Measurements from ENCODE around the gene CD44. TPM values are rescaled to one million over a fixed set of nuclear protein-coding genes. Genes with fewer than 3 reads are reported as not detected.
"Not testable (repeated sequence)": the region's sequence is repeated elsewhere in the genome, so short reads cannot be mapped to it uniquely, and the experiment has no call there.

The CD44 gene
- total RNA-seq = 100 to 1,000 TPM; 354 to 638 (median 490) TPM
- total RNA-seq (2013) = 566 TPM

DNA sequence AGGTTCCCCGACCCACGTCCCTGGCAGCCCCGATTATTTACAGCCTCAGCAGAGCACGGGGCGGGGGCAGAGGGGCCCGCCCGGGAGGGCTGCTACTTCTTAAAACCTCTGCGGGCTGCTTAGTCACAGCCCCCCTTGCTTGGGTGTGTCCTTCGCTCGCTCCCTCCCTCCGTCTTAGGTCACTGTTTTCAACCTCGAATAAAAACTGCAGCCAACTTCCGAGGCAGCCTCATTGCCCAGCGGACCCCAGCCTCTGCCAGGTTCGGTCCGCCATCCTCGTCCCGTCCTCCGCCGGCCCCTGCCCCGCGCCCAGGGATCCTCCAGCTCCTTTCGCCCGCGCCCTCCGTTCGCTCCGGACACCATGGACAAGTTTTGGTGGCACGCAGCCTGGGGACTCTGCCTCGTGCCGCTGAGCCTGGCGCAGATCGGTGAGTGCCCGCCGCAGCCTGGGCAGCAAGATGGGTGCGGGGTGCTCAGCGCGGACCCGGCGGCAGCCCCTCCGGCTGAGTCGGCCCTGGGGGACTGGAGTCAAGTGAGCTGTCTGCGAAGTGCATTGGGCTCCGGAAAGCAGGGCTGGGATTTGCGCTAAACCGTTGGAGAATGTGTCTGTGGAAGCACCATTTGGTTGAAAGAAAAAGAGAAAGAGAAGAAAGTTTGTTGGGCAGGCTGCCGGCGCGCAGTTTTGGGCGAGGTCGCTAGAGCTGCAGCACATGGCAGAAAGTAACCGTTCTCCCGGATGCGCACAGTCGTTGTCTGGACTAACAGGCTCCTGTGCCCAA lies at the start of gene CD44:
TSS of gene CD44 (plus strand) at position 229 of the 779 bp plus-strand sequence. CDS start at position 362, 133 bp downstream.
- WGBS (ENCODE audit: insufficient coverage) = under 1% methylated on average over 55 of the region's 55 CpGs
- Mint-ChIP-seq H3K36me3 (no peaks in the 10 kb centered on the region), H3K4me1 (peaks cover 54 to 69% of the 10 kb centered on the region in 2 donors), H3K9me3 (no peaks in the 10 kb centered on the region), H3K27me3 (ENCODE audit: low read depth in 2 of 2) (peaks cover 0 to 3% of the 10 kb centered on the region in 2 donors), H3K27ac (peak within 1 kb of the TSS; percentile 55 to 88), H3K4me3 (peak within 1 kb of the TSS; percentile 97)
- intact Hi-C loops (cut with micrococcal nuclease) = no loop called here
- Histone ChIP-seq H3K4me1 (ENCODE audit: control insufficient read depth, insufficient read depth, low read length) (peaks cover 49% of the 10 kb centered on the region), H3K9me3 (ENCODE audit: control insufficient read depth, insufficient read depth, low read length) (no peaks in the 10 kb centered on the region), H3K27ac (ENCODE audit: low read length) (peak within 1 kb of the TSS; percentile 83), H3K36me3 (ENCODE audit: control insufficient read depth, insufficient read depth, low read length) (peaks cover 2% of the 10 kb centered on the region), H3K27me3 (ENCODE audit: control insufficient read depth, insufficient read depth, low read length) (no peaks in the 10 kb centered on the region), H3K4me3 (ENCODE audit: low read length) (peak within 1 kb of the TSS; percentile 90)
- TF ChIP-seq, protein P1, sequence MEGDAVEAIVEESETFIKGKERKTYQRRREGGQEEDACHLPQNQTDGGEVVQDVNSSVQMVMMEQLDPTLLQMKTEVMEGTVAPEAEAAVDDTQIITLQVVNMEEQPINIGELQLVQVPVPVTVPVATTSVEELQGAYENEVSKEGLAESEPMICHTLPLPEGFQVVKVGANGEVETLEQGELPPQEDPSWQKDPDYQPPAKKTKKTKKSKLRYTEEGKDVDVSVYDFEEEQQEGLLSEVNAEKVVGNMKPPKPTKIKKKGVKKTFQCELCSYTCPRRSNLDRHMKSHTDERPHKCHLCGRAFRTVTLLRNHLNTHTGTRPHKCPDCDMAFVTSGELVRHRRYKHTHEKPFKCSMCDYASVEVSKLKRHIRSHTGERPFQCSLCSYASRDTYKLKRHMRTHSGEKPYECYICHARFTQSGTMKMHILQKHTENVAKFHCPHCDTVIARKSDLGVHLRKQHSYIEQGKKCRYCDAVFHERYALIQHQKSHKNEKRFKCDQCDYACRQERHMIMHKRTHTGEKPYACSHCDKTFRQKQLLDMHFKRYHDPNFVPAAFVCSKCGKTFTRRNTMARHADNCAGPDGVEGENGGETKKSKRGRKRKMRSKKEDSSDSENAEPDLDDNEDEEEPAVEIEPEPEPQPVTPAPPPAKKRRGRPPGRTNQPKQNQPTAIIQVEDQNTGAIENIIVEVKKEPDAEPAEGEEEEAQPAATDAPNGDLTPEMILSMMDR (IDR thresholded peaks at IDR 0.05) = no peak
- peak; percentile 70 to 90 for DNase-seq
- peak; percentile 85 to 89 (median 88) for ATAC-seq

DNA sequence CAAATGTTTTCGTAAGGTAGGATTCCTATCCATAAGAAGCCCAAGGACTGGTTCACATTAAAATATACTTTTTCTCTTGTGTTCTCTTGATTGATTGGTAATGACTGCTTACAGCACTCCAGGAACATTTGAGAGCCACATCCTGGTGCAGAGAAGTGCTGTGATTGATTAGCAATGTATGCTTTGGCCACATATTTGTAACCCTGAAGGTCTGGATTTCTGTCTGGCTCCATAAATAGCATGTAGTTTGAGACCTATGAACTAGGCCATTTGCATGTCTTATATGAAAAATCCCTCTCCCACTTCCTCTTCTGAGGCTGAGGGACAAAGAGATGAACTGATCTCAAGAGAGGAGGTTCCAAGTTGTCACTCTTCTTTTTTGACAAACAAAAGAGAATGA lies 49.3 kb upstream of the CD44 start:
- Histone ChIP-seq H3K27ac (ENCODE audit: low read length) (no peak overlapping the region), H3K27me3 (ENCODE audit: control insufficient read depth, insufficient read depth, low read length) (no peaks in the 10 kb centered on the region), H3K9me3 (ENCODE audit: control insufficient read depth, insufficient read depth, low read length) (no peaks in the 10 kb centered on the region), H3K36me3 (ENCODE audit: control insufficient read depth, insufficient read depth, low read length) (no peaks in the 10 kb centered on the region), H3K4me1 (ENCODE audit: control insufficient read depth, insufficient read depth, low read length) (peaks cover 14% of the 10 kb centered on the region), H3K4me3 (ENCODE audit: low read length) (no peak overlapping the region)
- peaks cover 0 to 4% of the 10 kb centered on the region in 2 donors for H3K27me3 Mint-ChIP-seq (ENCODE audit: low read depth in 2 of 2)
- intact Hi-C loops (cut with micrococcal nuclease) = loop anchor here (10.0 kb wide), 1 partner anchor 435 kb away; no protein-coding TSS in a partner anchor
- H3K4me3 Mint-ChIP-seq = no peak overlapping the region
- DNase-seq (no peak), ATAC-seq (no peak)
- TF ChIP-seq, protein P1 (IDR thresholded peaks at IDR 0.05) = no peak
- H3K36me3 Mint-ChIP-seq = no peaks in the 10 kb centered on the region
- no peaks in the 10 kb centered on the region for H3K9me3 Mint-ChIP-seq
- no peak overlapping the region for H3K27ac Mint-ChIP-seq
- WGBS (ENCODE audit: insufficient coverage) = no CpG with 5 or more reads among the region's 1 CpG
- peaks cover 15 to 18% of the 10 kb centered on the region in 2 donors for H3K4me1 Mint-ChIP-seq

DNA sequence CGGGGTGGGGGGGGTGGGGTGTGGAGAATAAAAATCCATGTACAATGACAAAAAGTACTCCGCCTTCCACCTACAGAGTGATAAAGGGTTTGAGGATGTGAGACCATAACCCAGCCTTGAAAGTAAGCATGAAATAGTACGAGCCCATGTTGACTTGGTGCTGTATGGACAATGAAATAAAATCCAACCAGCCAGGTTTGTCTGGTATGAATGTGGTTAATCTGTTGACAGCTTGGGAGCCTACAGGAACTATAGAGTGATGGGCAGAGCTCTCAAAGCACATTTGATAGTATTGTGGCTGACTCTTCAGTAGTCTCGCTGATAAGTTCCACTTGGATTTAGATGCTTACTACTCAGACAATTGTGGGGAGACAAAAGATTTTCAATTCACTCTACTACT lies 48.8 kb upstream of the CD44 start:
- no peak overlapping the region for H3K27ac Mint-ChIP-seq
- intact Hi-C loops (cut with micrococcal nuclease) = no loop called here
- no peak overlapping the region for H3K27ac ChIP-seq (ENCODE audit: low read length)
- no peaks in the 10 kb centered on the region for H3K27me3 ChIP-seq (ENCODE audit: control insufficient read depth, insufficient read depth, low read length)
- TF ChIP-seq, protein P1 (IDR thresholded peaks at IDR 0.05) = no peak
- H3K4me1 Mint-ChIP-seq = peaks cover 15% of the 10 kb centered on the region in 2 donors
- H3K4me1 ChIP-seq (ENCODE audit: control insufficient read depth, insufficient read depth, low read length) = peaks cover 10% of the 10 kb centered on the region
- H3K36me3 Mint-ChIP-seq = no peaks in the 10 kb centered on the region
- peaks cover 0 to 4% of the 10 kb centered on the region in 2 donors for H3K27me3 Mint-ChIP-seq (ENCODE audit: low read depth in 2 of 2)
- H3K9me3 Mint-ChIP-seq = no peaks in the 10 kb centered on the region
- WGBS (ENCODE audit: insufficient coverage) = 90% methylated on average over 3 of the region's 4 CpGs
- DNase-seq (no peak), ATAC-seq (no peak)
- H3K4me3 ChIP-seq (ENCODE audit: low read length) = no peak overlapping the region
- H3K4me3 Mint-ChIP-seq = no peak overlapping the region
- no peaks in the 10 kb centered on the region for H3K9me3 ChIP-seq (ENCODE audit: control insufficient read depth, insufficient read depth, low read length)
- no peaks in the 10 kb centered on the region for H3K36me3 ChIP-seq (ENCODE audit: control insufficient read depth, insufficient read depth, low read length)

DNA sequence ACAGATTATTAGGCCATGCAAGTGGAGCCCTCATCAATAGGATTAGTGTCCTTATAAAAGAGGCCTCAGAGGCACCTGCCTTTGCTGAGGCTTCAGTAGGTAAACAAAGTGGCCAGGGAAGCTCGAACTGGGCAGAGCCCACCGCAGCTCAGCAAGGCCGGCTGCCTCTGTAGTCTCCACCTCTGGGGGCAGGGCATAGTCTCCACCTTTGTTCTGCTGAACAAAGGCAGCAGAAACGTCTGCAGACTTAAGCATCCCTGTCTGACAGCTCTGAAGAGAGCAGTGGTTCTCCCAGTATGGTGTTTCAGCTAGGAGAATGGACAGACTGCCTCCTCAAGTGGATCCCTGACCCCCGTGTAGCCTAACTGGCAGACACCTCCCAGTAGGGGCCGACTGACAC lies 48.0 kb upstream of the CD44 start:
- H3K4me1 Mint-ChIP-seq = peaks cover 15 to 20% of the 10 kb centered on the region in 2 donors
- 93% methylated on average over 6 of the region's 6 CpGs for whole genome bisulfite sequencing (ENCODE audit: insufficient coverage)
- H3K9me3 Mint-ChIP-seq; H3K27ac Mint-ChIP-seq; H3K4me3 Mint-ChIP-seq; ATAC-seq; DNase-seq; H3K36me3 ChIP-seq (ENCODE audit: control insufficient read depth, insufficient read depth, low read length); H3K4me3 ChIP-seq (ENCODE audit: low read length); H3K27me3 ChIP-seq (ENCODE audit: control insufficient read depth, insufficient read depth, low read length); H3K27me3 Mint-ChIP-seq (ENCODE audit: low read depth in 2 of 2); intact Hi-C loops (cut with micrococcal nuclease); H3K9me3 ChIP-seq (ENCODE audit: control insufficient read depth, insufficient read depth, low read length); H3K27ac ChIP-seq (ENCODE audit: low read length); H3K36me3 Mint-ChIP-seq: not testable (repeated sequence)
- peaks cover 10% of the 10 kb centered on the region for H3K4me1 ChIP-seq (ENCODE audit: control insufficient read depth, insufficient read depth, low read length)

Data from natural killer cell (primary cell).